ENCODE measurements around the gene CEP192. TPM values are rescaled to one million over a fixed set of nuclear protein-coding genes. Genes with fewer than 3 reads are reported as not detected.

The CEP192 gene
- total RNA-seq, 1 donor, result 29.7 TPM

DNA sequence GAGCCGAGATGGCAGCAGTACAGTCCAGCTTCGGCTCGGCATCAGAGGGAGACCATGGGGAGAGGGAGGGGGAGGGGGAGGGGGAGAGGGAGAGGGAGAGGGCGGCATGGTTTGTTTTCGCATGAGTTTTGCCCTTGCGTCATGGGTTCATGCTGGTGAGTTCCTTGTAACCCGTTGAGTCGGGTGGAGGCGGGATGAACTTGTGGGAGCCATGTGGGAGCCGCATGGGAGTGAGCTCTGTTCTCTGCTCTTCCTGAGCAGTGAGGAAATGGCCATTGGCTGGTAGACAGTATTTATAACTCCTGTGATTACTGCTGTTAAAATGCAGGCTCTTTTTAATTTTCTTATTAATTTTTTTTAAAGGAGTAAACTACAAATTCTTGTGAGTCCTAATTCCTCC lies 108.0 kb downstream of the CEP192 start:
- TF ChIP-seq CTCF (IDR thresholded peaks at IDR 0.05; ENCODE audit: extremely low read depth, low read depth, low read length), result no peak
- H3K79me2 ChIP-seq (ENCODE audit: insufficient read depth, low read length), result no peaks in the 10 kb centered on the region
- H3K27ac ChIP-seq (ENCODE audit: low read depth, low read length), result no peak overlapping the region
- no peak for DNase-seq (ENCODE audit: insufficient read length, low spot score, missing footprints)
- H3K4me1 ChIP-seq (ENCODE audit: insufficient read depth, low read length), result no peaks in the 10 kb centered on the region
- peaks cover 48% of the 10 kb centered on the region for H3K36me3 ChIP-seq (ENCODE audit: insufficient read depth, low read length)
- H4K20me1 ChIP-seq (ENCODE audit: insufficient read depth, low read length), result no peaks in the 10 kb centered on the region
- H3K4me2 ChIP-seq (ENCODE audit: insufficient read depth, low read length), result no peak overlapping the region
- no peak overlapping the region for H3K4me3 ChIP-seq (ENCODE audit: insufficient read depth, low read length)
- no peaks in the 10 kb centered on the region for H3K9me3 ChIP-seq (ENCODE audit: low read depth, low read length)
- no peaks in the 10 kb centered on the region for H3K27me3 ChIP-seq (ENCODE audit: insufficient read depth, low read length)
- no peak overlapping the region for H2AFZ ChIP-seq (ENCODE audit: low read length)

DNA sequence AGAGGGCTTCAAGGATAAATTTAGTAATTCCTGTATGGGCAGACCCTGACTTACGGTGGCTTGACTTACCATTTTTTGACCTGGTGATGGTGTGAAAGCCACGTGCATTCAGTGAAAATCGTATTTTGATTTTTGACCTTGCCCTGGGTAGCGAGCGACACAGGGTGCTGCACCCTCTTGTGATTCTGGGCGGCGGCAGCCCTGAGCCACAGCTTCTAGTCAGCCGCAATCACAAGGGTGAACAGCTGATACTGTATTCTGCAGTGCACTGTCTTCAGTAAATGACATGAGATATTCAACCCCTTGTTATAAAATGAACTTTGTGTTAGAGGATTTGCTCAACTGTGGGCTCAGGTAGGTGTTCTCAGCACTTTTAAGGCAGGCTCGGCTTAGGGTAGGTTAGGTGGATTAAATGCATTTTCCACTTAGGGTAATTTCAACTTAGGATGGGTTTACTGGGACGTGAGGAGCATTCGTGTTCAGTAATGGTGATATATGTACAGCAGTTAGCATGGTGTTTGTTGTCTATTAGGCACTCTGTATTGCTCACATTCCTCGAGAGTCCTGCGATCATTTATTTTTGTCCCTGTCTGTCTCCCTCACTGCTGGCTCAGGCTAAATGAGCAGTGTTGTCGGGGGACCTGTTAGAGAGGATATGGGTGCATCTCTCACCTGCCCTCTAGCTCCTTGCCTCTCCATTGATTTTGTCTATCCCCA lies 109.9 kb downstream of the CEP192 start:
- Histone ChIP-seq H3K79me2 (ENCODE audit: insufficient read depth, low read length) (no peaks in the 10 kb centered on the region), H3K27me3 (ENCODE audit: insufficient read depth, low read length) (no peaks in the 10 kb centered on the region), H3K4me3 (ENCODE audit: insufficient read depth, low read length) (no peak overlapping the region), H3K4me1 (ENCODE audit: insufficient read depth, low read length) (no peaks in the 10 kb centered on the region), H3K4me2 (ENCODE audit: insufficient read depth, low read length) (no peak overlapping the region), H4K20me1 (ENCODE audit: insufficient read depth, low read length) (no peaks in the 10 kb centered on the region), H3K9me3 (ENCODE audit: low read depth, low read length) (no peaks in the 10 kb centered on the region), H3K27ac (ENCODE audit: low read depth, low read length) (no peak overlapping the region), H2AFZ (ENCODE audit: low read length) (no peak overlapping the region), H3K36me3 (ENCODE audit: insufficient read depth, low read length) (peaks cover 55% of the 10 kb centered on the region)
- no peak for DNase-seq (ENCODE audit: insufficient read length, low spot score, missing footprints)
- TF ChIP-seq CTCF (IDR thresholded peaks at IDR 0.05; ENCODE audit: extremely low read depth, low read depth, low read length), result no peak

DNA sequence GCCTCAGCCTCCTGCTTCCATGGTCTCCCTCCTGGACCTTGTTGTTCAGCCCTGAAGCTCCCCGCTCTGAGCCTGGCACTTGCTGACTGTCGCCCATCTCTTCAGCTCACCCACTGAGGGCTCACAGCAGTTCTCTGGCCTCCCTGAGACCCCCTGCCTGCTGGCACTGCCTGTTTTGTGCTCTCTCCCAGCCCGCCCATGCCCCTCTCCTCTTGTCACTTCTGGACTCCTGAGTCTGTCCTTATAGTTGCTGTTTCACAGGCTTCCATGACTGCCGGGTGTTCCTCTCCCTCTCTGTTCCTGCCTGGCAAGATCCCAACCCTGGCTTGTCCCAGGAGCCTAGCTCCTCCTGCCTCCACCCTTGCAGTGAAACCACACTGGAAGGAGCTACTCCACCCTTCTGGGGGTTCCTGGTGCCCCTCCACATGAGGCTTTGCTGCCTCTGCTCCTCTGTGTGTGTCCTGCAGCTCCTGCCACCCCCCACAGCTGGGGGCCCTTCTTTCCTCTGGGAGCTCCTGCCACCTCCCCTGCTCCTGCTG lies 110.6 kb downstream of the CEP192 start:
- no peaks in the 10 kb centered on the region for H3K79me2 ChIP-seq (ENCODE audit: insufficient read depth, low read length)
- no peak overlapping the region for H3K27ac ChIP-seq (ENCODE audit: low read depth, low read length)
- H3K27me3 ChIP-seq (ENCODE audit: insufficient read depth, low read length), result no peaks in the 10 kb centered on the region
- peak; percentile 35 for DNase-seq (ENCODE audit: insufficient read length, low spot score, missing footprints)
- no peak overlapping the region for H3K4me2 ChIP-seq (ENCODE audit: insufficient read depth, low read length)
- no peaks in the 10 kb centered on the region for H3K9me3 ChIP-seq (ENCODE audit: low read depth, low read length)
- H4K20me1 ChIP-seq (ENCODE audit: insufficient read depth, low read length), result no peaks in the 10 kb centered on the region
- no peak overlapping the region for H2AFZ ChIP-seq (ENCODE audit: low read length)
- H3K4me1 ChIP-seq (ENCODE audit: insufficient read depth, low read length), result no peaks in the 10 kb centered on the region
- H3K4me3 ChIP-seq (ENCODE audit: insufficient read depth, low read length), result no peak overlapping the region
- H3K36me3 ChIP-seq (ENCODE audit: insufficient read depth, low read length), result peaks cover 52% of the 10 kb centered on the region
- TF ChIP-seq CTCF (IDR thresholded peaks at IDR 0.05; ENCODE audit: extremely low read depth, low read depth, low read length), result no peak

GRCh38 chr18:13103366-13103765 lies 112.2 kb downstream of the CEP192 start:
- no peaks in the 10 kb centered on the region for H3K79me2 ChIP-seq (ENCODE audit: insufficient read depth, low read length)
- no peak overlapping the region for H3K4me2 ChIP-seq (ENCODE audit: insufficient read depth, low read length)
- peak; percentile 37 for TF ChIP-seq CTCF (IDR thresholded peaks at IDR 0.05; ENCODE audit: extremely low read depth, low read depth, low read length)
- no peak overlapping the region for H3K4me3 ChIP-seq (ENCODE audit: insufficient read depth, low read length)
- no peaks in the 10 kb centered on the region for H3K4me1 ChIP-seq (ENCODE audit: insufficient read depth, low read length)
- no peaks in the 10 kb centered on the region for H3K27me3 ChIP-seq (ENCODE audit: insufficient read depth, low read length)
- peak; percentile 42 for DNase-seq (ENCODE audit: insufficient read length, low spot score, missing footprints)
- no peaks in the 10 kb centered on the region for H4K20me1 ChIP-seq (ENCODE audit: insufficient read depth, low read length)
- H3K27ac ChIP-seq (ENCODE audit: low read depth, low read length), result no peak overlapping the region
- H3K36me3 ChIP-seq (ENCODE audit: insufficient read depth, low read length), result peaks cover 62% of the 10 kb centered on the region
- H3K9me3 ChIP-seq (ENCODE audit: low read depth, low read length), result no peaks in the 10 kb centered on the region
- no peak overlapping the region for H2AFZ ChIP-seq (ENCODE audit: low read length)
